Mesendoderm (in vitro differentiated cells): ENCODE data around the gene PCYT1A.
"Not testable (repeated sequence)": the region's sequence is repeated elsewhere in the genome, so short reads cannot be mapped to it uniquely, and the experiment has no call there.

Experiments used
- DNase-seq: peaks from one replicate; pipeline ENCODE4 v3.0.0; 2013
- H2AK5ac ChIP-seq: 2 replicates; pipeline ENCODE4 v1.6.1; 2013; ENCODE audit warnings: low read length, inconsistent platforms
- H2BK120ac ChIP-seq: 2 replicates; pipeline ENCODE4 v1.6.1; 2013; ENCODE audit warnings: low read depth, mild to moderate bottlenecking, low read length, moderate library complexity, mixed read lengths
- H2BK15ac ChIP-seq: replicated peaks from 2 replicates; pipeline ENCODE4 v1.6.1; 2013; ENCODE audit warnings: low read depth, mild to moderate bottlenecking, moderate library complexity
- H2BK5ac ChIP-seq: 2 replicates; pipeline ENCODE4 v1.6.1; 2013; ENCODE audit warnings: low read length, inconsistent platforms
- H3K18ac ChIP-seq: 2 replicates; pipeline ENCODE4 v1.6.1; 2013; ENCODE audit warnings: mild to moderate bottlenecking, low read length, mixed read lengths
- H3K23ac ChIP-seq: one replicate; pipeline ENCODE4 v1.6.1; 2013; ENCODE audit warnings: low read length
- H3K27ac ChIP-seq: 2 replicates; pipeline ENCODE4 v1.5.1; 2013; ENCODE audit warnings: low read depth, mild to moderate bottlenecking, inconsistent platforms, low read length, moderate library complexity
- H3K27me3 ChIP-seq: 2 replicates; pipeline ENCODE4 v1.6.1; 2013; ENCODE audit warnings: low read length, control low read depth, mild to moderate bottlenecking, inconsistent platforms; ENCODE audit not compliant: insufficient read depth, poor library complexity
- H3K36me3 ChIP-seq: 2 replicates; pipeline ENCODE4 v1.6.1; 2013; ENCODE audit warnings: low read length, inconsistent platforms; ENCODE audit not compliant: control insufficient read depth, insufficient read depth
- H3K4ac ChIP-seq: one replicate; pipeline ENCODE4 v1.6.1; 2013; ENCODE audit warnings: low read depth, mild to moderate bottlenecking, low read length, moderate library complexity
- H3K4me1 ChIP-seq: 2 replicates; pipeline ENCODE4 v1.6.1; 2013; ENCODE audit warnings: low read depth, low read length, inconsistent platforms; ENCODE audit not compliant: control insufficient read depth
- H3K4me2 ChIP-seq: 2 replicates; pipeline ENCODE4 v1.6.1; 2013; ENCODE audit warnings: low read length
- H3K4me3 ChIP-seq: 2 replicates; pipeline ENCODE4 v1.5.1; 2013; ENCODE audit warnings: mild to moderate bottlenecking, low read length
- H3K56ac ChIP-seq: one replicate; pipeline ENCODE4 v1.6.1; 2013; ENCODE audit warnings: low read length
- H3K79me1 ChIP-seq: 2 replicates; pipeline ENCODE4 v1.6.1; 2013; ENCODE audit warnings: low read length, inconsistent platforms
- H3K79me2 ChIP-seq: 2 replicates; pipeline ENCODE4 v1.6.1; 2013; ENCODE audit warnings: mild to moderate bottlenecking, low read length; ENCODE audit not compliant: control insufficient read depth, insufficient read depth
- H3K9ac ChIP-seq: 2 replicates; pipeline ENCODE4 v1.6.1; 2013; ENCODE audit warnings: low read length, inconsistent platforms
- H4K5ac ChIP-seq: one replicate; pipeline ENCODE4 v1.6.1; 2013; ENCODE audit warnings: low read length
- H4K8ac ChIP-seq: one replicate; pipeline ENCODE4 v1.6.1; 2013; ENCODE audit warnings: low read depth, mild to moderate bottlenecking, control low read depth, low read length, moderate library complexity
- WGBS: extraction: QIAGEN DNeasy Blood & Tissue Kit; methylation state at CpG from one replicate; pipeline ENCODE4 v1.1.7; 2013; ENCODE audit warnings: low lambda C conversion rate, missing lambda C conversion rate; ENCODE audit not compliant: insufficient coverage; ENCODE audit errors: extremely low coverage; 5-methylcytosine and 5-hydroxymethylcytosine counted together

Gene PCYT1A

GRCh38 chr3:196317687-196318467, 30.4 kb upstream of the PCYT1A start, which contains the start of gene DYNLT2B:
Gene DYNLT2B (minus strand): TSS chr3:196318240. CDS start chr3:196318152, 88 bp downstream.
- Histone ChIP-seq H3K4ac (no peak within 1 kb of the TSS), H2BK15ac (no peak within 1 kb of the TSS), H3K79me1 (no peaks in the 10 kb centered on the region), H3K18ac (peak within 1 kb of the TSS; percentile 33), H3K79me2 (no peaks in the 10 kb centered on the region), H4K5ac (no peak within 1 kb of the TSS), H3K4me1 (no peaks in the 10 kb centered on the region), H2BK5ac (peak within 1 kb of the TSS; percentile 14), H3K4me2 (peak within 1 kb of the TSS; percentile 89), H2BK120ac (no peak within 1 kb of the TSS), H3K9ac (peak within 1 kb of the TSS; percentile 96), H3K36me3 (no peaks in the 10 kb centered on the region), H3K4me3 (peak within 1 kb of the TSS; percentile 60), H2AK5ac (no peak within 1 kb of the TSS), H3K27me3 (no peaks in the 10 kb centered on the region), H4K8ac (no peak within 1 kb of the TSS), H3K56ac (peak within 1 kb of the TSS; percentile 93), H3K27ac (peak within 1 kb of the TSS; percentile 10), H3K23ac (no peak within 1 kb of the TSS)
- WGBS, result no CpG with 5 or more reads among the region's 92 CpGs
- peak; percentile 96 for DNase-seq

GRCh38 chr3:196316799-196317686, 29.5 kb upstream of the PCYT1A start:
- peak overlapping the region; percentile 96 for H3K9ac ChIP-seq
- peak overlapping the region; percentile 93 for H3K56ac ChIP-seq
- WGBS, result no CpG with 5 or more reads among the region's 17 CpGs
- H2AK5ac ChIP-seq, H3K79me2 ChIP-seq, H4K8ac ChIP-seq, H3K27ac ChIP-seq, H2BK120ac ChIP-seq, H3K4me1 ChIP-seq, H3K36me3 ChIP-seq, H3K23ac ChIP-seq, H2BK5ac ChIP-seq, H3K27me3 ChIP-seq, H2BK15ac ChIP-seq, H4K5ac ChIP-seq, H3K79me1 ChIP-seq, H3K4ac ChIP-seq: not testable (repeated sequence)
- H3K4me3 ChIP-seq, result peak overlapping the region; percentile 60
- peak overlapping the region; percentile 89 for H3K4me2 ChIP-seq
- H3K18ac ChIP-seq, result peak overlapping the region; percentile 33
- DNase-seq, result peak; percentile 63

GRCh38 chr3:196315821-196316220, 28.3 kb upstream of the PCYT1A start:
- H3K79me1 ChIP-seq, result no peaks in the 10 kb centered on the region
- no peaks in the 10 kb centered on the region for H3K4me1 ChIP-seq
- no peak overlapping the region for H2BK15ac ChIP-seq
- H3K56ac ChIP-seq, result no peak overlapping the region
- H3K79me2 ChIP-seq, result no peaks in the 10 kb centered on the region
- H3K23ac ChIP-seq, result no peak overlapping the region
- no peak overlapping the region for H4K8ac ChIP-seq
- H3K18ac ChIP-seq, result no peak overlapping the region
- no CpG with 5 or more reads among the region's 1 CpG for WGBS
- H2BK5ac ChIP-seq, result no peak overlapping the region
- no peak overlapping the region for H2BK120ac ChIP-seq
- no peak overlapping the region for H3K27ac ChIP-seq
- H4K5ac ChIP-seq, result no peak overlapping the region
- no peak overlapping the region for H3K4ac ChIP-seq
- H3K27me3 ChIP-seq, result no peaks in the 10 kb centered on the region
- H3K9ac ChIP-seq, result no peak overlapping the region
- no peaks in the 10 kb centered on the region for H3K36me3 ChIP-seq
- H3K4me3 ChIP-seq, result no peak overlapping the region
- no peak for DNase-seq
- no peak overlapping the region for H2AK5ac ChIP-seq
- no peak overlapping the region for H3K4me2 ChIP-seq

GRCh38 chr3:196314597-196314996, 27.1 kb upstream of the PCYT1A start:
- H3K4me3 ChIP-seq, result no peak overlapping the region

GRCh38 chr3:196314086-196314485, 26.6 kb upstream of the PCYT1A start:
- DNase-seq, H4K5ac ChIP-seq, H3K79me2 ChIP-seq, H3K27me3 ChIP-seq, H3K18ac ChIP-seq, H3K36me3 ChIP-seq, H3K4me1 ChIP-seq, H2BK5ac ChIP-seq, H3K23ac ChIP-seq, H3K79me1 ChIP-seq, H3K4me2 ChIP-seq, H3K27ac ChIP-seq, H2AK5ac ChIP-seq, H3K9ac ChIP-seq, H3K4ac ChIP-seq, H3K4me3 ChIP-seq, H2BK15ac ChIP-seq, H3K56ac ChIP-seq, H2BK120ac ChIP-seq, H4K8ac ChIP-seq: not testable (repeated sequence)
- no CpG with 5 or more reads among the region's 7 CpGs for WGBS

More at GRCh38 chr3:196314597-196314996, 27.1 kb upstream of the PCYT1A start:
- H2AK5ac ChIP-seq, result no peak overlapping the region
- H3K9ac ChIP-seq, result no peak overlapping the region
- H2BK15ac ChIP-seq, result no peak overlapping the region
- no peak overlapping the region for H2BK120ac ChIP-seq
- no peaks in the 10 kb centered on the region for H3K27me3 ChIP-seq
- no peaks in the 10 kb centered on the region for H3K4me1 ChIP-seq
- no peak overlapping the region for H4K5ac ChIP-seq
- H3K79me1 ChIP-seq, result no peaks in the 10 kb centered on the region
- H3K36me3 ChIP-seq, result no peaks in the 10 kb centered on the region
- no peak for DNase-seq
- no peak overlapping the region for H3K56ac ChIP-seq
- WGBS, result no CpG with 5 or more reads among the region's 3 CpGs
- no peak overlapping the region for H2BK5ac ChIP-seq
- no peaks in the 10 kb centered on the region for H3K79me2 ChIP-seq
- no peak overlapping the region for H3K4ac ChIP-seq
- H3K23ac ChIP-seq, result no peak overlapping the region
- no peak overlapping the region for H3K18ac ChIP-seq
- no peak overlapping the region for H3K4me2 ChIP-seq
- no peak overlapping the region for H4K8ac ChIP-seq
- H3K27ac ChIP-seq, result no peak overlapping the region
